ENCODE data around the gene ACOT13.
"Not testable (repeated sequence)": the region's sequence is repeated elsewhere in the genome, so short reads cannot be mapped to it uniquely, and the experiment has no call there.

ACOT13 gene

DNA sequence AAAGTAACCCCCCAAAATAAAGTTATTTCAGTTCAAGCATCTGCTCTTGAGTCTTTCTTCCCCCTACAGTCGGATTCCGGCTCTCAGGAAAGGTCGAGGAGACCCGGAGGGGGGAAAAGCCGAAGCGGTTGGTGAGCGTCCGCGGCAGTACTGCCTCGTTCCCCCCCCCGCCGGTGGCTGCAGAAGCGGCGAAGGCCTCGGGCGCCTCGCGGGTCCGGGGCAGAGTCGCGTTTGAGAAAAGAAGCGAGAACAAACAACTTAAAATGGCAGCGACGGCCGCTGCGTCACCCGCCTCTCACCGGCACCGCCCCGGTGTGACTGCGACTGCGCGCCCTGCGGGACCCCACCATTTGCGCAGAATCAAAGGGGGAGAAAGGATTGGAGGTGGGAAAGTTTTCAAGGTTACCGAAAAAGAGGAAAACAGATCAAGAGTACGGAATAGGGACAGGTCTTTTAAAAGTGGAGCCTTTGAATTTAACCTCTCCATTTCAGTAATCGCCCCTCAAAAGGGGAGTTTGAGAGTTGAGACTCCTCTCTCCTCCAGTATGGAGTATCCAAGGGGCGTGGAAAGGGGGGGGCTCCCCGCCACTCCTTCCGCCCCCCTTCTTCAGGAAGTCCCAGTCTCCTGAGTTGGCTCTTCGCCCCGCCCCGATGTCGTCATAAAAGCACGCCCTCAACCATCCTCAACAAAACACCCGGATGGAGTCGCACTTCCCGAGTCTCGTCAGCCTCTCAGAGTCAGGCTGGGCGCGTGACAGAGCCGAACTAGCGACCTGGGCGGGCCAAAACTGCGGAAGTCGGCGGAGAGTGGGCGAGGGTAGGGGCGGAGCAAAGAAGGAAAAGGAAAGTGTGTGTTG lies 54.0 kb downstream of the ACOT13 start:
- DNase-seq (ENCODE audit: insufficient read length, low spot score) (peak; percentile 64), FAIRE-seq (peak; percentile 99)

DNA sequence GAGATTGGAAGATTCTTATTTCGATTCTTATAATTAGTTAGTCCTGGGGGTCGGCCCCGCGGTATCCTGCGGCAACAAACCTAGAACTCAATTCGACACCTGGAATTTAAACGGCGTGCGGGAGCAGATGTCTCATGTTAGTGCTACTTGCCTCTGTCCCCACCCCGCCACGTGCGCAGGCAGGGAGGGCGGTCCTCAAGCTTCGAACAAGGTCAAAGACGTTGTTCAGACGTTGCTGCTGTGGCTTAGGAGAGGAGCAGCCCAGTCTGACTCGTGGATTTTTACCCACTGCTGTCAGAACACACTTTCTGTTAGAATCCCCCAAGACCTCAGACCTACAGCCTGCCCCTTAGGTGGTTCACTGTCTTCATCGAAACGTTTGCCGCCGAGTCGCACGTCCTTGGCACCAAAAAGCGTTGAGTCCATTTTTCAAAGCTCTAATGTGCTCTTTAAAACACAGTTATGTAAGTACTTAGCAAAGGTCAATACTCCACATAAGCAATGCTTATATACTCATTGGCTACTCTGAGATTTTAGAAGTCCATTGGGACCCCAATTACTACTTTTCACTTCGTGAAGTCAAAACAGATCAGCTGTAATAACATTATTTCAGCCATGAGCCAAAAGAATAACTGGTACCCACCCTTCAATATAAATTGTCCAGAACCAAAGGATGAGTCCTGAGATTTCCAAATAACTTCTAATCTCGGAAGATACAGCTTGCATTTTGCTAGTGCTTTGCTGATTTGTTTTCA lies 54.8 kb downstream of the ACOT13 start:
- DNase-seq (ENCODE audit: insufficient read length, low spot score) (no peak), FAIRE-seq (no peak)

DNA sequence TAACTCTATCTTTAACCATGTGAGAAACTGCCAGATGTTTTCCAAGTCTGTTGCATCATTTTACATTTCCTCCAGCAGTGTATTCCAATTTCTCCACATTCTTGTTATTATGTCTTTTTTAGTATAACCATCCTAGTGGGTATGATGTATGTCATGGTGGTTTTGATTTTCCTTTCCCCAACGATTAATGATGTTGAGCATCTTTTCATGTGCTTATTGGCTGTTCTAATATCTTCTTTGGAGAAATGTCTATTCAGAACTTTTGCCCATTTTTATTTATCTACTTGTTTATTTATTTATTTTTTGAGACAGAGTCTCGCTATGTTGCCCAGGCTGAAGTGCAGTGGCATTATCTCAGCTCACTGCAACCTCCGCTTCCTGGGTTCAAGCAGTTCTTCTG lies 56.4 kb downstream of the ACOT13 start:
- FAIRE-seq, result no peak
- DNase-seq (ENCODE audit: insufficient read length, low spot score), result no peak

DNA sequence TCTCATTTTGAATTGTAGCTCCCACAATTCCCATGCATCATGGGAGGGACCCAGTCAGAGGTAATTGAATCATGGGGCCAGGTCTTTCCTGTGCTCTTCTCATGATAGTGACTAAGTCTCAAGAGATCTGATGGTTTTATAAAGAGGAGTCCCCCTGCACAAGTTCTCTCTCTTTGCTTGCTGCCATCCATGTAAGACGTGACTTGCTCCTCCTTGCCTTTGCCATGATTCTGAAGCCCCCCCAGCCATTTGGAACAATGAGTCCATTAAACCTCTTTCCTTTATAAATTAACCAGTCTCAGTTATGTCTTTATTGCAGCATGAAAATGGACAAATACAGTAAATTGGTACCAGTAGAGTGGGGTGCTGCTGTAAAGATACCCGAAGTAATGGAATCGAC lies 63.8 kb downstream of the ACOT13 start:
- FAIRE-seq; DNase-seq (ENCODE audit: insufficient read length, low spot score): not testable (repeated sequence)

DNA sequence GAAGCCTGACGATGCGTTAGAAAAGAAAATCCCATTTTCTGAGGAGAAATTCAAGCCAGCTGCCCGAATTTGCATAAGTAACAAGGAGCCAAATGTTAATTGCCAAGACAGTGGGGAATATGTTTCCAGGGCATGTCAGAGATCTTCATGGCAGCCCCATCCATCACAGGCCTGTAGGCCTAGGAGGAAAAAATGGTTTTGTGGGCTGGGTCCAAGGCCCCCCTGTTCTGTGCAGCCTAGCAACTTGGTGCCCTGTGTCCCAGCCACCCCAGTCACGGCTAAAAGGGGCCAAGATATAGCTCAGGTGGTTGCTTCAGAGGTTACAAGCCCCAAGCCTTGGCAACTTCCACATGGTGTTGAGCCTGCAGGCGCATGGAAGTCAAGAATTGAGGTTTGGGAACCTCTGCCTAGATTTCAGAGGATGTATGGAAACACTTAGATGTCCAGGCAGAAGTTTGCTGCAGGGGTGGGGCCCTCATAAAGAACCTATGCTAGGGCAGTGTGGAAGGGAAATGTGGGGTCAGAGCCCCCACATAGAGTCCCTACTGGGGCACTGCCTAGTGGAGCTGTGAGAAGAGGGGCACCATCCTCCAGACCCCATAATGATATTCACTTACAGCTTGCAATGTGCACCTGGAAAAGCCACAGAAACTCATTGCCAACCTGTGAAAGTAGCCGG lies 64.7 kb downstream of the ACOT13 start:
- not testable (repeated sequence) for DNase-seq (ENCODE audit: insufficient read length, low spot score); FAIRE-seq

DNA sequence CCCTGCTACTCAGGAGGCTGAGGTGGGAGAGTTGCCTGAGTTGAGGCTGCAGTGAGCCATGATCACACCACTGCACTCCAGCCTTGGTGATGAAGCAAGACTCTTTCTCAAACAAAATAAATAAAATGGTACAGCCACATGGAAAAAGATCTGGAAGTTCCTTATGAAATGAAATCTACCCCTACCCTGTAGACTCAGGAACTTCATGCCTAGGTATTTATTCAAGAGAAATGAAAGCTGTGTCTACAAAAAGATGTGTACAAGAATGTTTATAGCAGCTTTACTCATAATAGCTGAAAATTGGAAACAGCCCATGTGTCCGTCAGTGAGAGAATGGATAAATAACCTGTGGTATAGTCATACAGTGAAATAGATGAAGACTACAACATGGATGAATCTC lies 67.3 kb downstream of the ACOT13 start:
- no peak for DNase-seq (ENCODE audit: insufficient read length, low spot score)

DNA sequence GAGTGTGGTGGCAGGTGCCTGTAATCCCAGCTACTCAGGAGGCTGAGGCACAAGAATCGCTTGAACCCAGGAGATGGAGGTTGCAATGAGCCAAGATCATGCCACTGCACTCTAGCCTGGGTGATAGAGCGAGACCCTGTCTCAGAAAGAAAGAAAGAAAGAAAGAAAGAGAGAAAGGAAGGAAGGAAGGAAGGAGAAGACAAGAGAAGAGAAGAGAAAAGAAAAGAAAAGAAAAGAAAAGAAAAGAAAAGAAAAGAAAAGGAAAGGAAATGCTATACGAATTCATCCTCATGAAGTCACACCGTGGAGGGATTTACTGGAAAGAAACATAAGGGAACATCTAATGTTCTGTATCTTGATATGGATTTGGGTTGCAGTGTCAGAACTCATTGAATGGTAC lies 67.8 kb downstream of the ACOT13 start:
- not testable (repeated sequence) for FAIRE-seq; DNase-seq (ENCODE audit: insufficient read length, low spot score)

More for the DNA sequence above, 67.3 kb downstream of the ACOT13 start:
- no peak for FAIRE-seq

DNA sequence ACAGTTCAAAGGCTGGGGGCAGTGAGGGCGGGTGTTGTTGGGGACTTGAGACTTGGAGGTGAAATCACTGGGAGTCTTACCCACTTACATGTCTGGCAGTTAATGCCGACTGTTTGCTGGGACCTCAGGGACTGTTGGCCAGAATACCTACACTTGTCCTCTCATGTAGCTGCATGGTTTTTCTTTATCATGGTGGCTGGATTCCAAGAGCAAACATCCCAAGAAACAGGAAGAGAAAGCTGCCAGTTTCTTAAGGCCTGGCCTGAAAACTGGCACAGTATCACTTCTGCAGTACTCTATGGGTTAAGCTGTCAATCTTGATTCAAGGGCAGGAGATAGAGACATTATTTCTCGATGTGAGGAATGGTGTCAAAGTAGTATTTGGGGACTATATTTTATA lies 71.9 kb downstream of the ACOT13 start:
- DNase-seq (ENCODE audit: insufficient read length, low spot score) (no peak), FAIRE-seq (no peak)

DNA sequence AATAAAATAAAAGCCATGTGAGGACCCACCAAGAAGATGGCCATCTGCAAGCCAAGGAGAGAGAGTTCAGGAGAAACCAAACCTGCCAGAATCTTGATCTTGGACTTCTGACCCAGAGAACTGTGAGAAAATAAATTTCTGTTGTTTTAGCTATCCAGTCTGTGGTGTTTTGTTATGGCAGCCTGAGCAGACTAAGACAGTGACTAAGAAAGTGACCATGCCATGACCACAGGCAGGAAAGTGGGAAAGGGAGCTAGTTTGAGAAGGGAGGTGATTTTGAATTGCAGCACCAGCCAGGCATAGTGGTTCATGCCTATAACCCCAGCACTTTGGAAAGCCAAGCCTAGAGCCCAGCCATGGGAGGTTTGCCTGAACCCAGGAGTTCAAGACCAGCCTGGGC lies 74.0 kb downstream of the ACOT13 start:
- DNase-seq (ENCODE audit: insufficient read length, low spot score) (no peak), FAIRE-seq (no peak)

DNA sequence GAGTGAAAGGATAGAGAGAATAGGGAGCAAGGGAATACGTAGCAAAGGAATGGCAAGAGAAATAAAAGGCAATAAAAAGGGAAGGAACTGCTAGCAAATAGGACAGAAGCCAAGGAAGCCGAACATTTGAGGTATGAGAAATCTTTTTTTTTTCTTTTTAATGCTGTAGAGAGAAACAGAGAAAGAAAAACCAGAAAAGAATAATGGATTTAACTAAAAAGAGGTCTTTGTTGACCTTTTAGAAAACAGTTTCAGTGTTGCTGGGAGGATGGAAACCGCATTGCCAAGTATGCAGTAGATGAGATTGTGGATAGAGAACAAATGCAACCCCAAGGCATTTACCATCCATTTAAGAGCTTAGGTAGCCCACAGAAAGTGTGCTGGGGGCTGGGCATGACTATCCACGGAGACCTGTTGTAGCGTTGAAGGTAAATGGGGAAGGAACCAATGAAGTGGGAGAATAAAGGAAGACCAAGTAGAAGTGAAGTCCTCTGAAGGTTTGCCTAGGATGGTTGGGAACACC lies 75.4 kb downstream of the ACOT13 start:
- FAIRE-seq (no peak), DNase-seq (ENCODE audit: insufficient read length, low spot score) (no peak)

DNA sequence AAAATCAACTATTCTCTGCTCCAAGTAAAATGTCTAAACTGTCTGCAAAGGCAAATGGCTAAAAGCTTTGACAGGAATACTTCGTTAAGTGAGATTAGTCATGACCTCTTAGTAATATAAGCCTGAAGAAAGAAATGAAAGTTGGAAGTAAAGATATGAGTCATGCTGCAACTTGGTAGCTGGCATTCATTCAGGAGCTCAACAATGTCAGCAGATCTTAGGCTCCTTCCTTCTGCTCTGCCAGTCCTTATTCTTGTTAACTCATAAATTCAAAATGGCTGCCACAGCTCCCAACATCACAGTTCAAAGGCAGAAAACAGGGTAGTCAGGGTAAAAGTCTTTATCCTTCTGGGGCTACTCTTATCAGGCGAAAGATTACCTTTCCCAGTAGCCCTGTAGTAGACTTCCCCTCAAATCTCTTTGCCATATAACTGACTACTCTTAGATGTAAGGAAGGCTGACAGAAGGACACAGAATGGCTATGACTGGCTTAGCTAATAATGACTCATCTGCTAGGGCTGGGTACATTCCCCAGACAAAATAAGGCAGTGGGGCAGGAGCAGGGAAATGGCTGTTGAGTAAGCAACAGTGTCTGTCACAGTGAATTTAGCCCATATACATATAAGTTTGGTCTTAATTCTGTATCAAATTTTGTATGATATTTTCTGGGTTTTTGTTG lies 76.5 kb downstream of the ACOT13 start:
- peak; percentile 77 for FAIRE-seq
- no peak for DNase-seq (ENCODE audit: insufficient read length, low spot score)

DNA sequence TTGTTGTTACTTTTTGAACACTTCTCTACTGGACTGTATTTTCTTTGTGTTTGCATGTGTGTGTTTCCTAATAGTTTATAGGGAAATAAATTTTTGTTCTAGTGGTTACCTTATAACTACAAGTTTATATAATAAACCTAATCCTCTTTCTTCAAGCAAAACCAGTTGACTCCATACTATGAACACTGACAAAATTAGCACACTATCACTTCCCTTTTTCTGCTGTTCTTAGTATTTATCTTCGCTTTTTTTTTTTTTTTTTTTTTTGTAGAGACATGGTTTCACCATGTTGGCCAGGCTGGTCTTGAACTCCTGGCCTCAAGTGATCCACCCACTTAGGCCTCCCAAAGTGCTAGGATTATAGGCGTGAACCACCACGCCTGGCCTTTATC lies 77.1 kb downstream of the ACOT13 start:
- FAIRE-seq (no peak), DNase-seq (ENCODE audit: insufficient read length, low spot score) (no peak)

DNA sequence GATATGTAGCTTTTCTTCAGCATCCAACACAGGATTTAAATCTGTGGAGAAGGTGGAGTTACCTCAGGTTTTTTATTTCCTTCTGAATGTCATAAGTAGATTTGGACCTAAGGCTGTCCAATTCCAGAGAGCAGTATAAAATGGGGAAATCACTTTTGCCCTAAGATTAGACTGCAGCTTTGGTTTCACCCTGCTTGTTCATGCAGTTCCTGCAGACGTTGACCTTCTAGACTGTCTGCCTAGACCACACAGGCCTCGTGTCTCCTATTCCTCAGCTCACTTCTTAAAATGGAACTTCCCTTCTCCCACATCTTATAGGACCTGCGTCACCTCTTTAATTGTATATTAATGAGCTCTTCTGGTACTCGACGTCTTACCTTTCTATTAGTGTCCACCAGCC lies 78.0 kb downstream of the ACOT13 start:
- DNase-seq (ENCODE audit: insufficient read length, low spot score) (no peak), FAIRE-seq (no peak)

DNA sequence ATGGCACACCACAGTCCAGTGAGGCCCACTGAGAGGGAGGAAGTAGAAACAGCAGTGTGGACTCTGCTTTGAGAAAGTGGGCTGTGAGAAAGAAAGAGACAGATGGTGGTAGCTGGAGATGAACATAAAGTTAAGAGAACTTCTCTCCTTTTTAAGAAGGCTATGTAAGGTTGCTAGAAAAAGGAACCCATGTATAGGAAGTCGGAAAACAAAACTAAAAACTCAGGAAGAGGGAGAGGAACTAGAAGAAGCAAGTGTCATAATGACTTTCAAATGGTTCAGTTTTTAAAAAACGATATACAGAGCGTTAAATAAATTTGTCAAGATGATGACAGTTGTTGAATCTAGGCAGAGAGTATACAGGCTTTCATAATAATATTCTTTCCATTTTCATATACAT lies 82.4 kb downstream of the ACOT13 start:
- no peak for FAIRE-seq
- DNase-seq (ENCODE audit: insufficient read length, low spot score), result no peak

DNA sequence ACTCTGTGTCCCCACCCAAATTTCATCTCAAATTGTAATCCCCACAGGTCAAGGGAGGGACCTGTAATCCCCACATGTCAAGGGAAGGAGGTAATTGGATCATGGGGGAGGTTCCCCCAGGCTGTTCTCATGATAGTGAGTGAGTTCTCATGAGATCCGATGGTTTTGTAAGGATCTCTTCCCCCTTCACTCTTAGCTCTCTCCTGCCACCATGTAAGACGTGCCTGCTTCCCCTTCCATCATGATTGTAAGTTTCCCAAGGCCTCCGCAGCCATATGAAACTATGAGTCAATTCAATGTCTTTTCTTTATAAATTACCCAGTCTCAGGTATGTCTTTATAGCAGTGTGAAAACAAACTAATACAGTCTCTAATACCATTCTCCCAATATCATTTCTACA lies 84.0 kb downstream of the ACOT13 start:
- FAIRE-seq; DNase-seq (ENCODE audit: insufficient read length, low spot score): not testable (repeated sequence)

DNA sequence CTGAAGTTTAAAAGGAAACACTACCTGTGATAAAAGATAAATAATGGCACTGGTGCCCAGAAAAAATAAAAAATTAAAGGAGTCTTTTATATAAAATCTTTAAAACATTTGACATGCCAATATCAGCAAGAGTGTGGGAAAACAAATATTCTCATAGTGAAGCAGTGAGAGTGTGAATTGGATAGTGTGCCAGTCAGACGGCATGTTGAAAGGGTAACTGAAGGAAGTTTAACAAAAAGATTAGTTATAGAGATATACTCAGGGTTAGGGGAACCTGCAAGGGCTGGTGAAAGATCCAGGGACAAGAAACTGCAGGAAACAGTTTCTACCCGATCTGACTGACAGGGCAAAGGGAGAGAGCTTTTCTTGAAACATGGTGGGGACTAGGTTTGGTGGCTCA lies 85.6 kb downstream of the ACOT13 start:
- no peak for DNase-seq (ENCODE audit: insufficient read length, low spot score)
- no peak for FAIRE-seq

DNA sequence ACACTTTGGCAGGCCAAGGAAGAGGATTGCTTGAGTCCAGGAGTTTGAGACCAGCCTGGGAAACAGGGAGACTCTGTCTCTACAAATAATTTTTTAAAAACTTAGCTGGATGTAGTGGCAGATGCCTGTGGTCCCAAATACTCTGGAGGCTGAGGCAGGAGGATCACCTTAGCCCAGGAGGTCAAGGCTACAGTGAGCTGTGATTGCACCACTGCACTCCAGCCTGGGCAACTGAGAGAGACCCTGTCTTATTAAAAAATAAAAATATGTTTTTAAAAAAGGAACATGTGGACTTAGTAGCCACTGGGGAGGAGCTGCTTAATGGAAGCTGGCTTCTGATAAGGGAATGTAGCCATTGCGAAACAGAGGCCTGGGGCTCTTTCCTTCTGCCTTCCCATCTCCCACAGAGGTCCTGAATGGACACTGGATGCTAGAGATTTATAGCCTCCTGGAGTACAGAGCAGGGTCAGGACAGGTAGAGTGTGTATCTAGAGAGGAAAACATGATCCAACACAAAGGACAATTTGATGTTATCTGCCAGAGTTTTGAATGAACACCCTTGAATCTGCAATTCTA lies 86.1 kb downstream of the ACOT13 start:
- FAIRE-seq, result no peak

DNA sequence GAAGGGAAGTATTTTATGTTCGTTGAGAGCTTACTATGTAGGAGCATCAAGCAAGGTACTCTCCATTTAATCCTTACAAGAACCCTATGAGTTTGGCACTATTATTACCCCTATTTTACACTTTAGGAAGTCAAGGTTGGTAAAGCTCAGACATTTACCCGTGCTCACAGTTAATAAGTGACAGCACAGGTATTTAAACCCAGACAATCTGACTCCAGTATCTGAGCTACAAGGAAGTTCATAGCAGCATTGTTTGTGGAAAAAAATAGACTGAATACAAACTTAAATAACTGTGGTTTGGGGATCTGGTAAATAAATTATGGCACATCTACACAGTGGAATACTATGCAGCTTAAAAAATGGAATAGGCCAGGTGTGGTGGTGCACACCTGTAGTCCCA lies 86.7 kb downstream of the ACOT13 start:
- no peak for DNase-seq (ENCODE audit: insufficient read length, low spot score)
- no peak for FAIRE-seq

More for the DNA sequence above, 86.1 kb downstream of the ACOT13 start:
- DNase-seq (ENCODE audit: insufficient read length, low spot score), result no peak

DNA sequence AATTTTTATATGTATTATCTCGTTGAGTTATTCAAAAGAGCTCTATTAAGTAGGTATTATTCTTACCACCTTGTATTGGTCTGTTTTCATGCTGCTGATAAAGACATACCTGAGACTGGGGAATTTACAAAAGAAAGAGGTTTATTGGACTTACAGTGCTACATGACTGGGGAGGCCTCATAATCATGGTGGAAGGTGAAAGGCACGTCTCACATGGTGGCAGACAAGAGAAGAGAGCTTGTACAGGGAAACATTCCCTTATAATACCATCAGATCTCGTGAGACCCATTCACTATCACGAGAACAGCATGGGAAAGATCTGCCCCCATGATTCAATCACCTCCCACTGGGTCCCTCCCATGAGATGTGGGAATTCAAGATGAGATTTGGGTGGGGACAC lies 87.5 kb downstream of the ACOT13 start:
- not testable (repeated sequence) for FAIRE-seq; DNase-seq (ENCODE audit: insufficient read length, low spot score)
